ENCODE results near the gene HBM.
"Not testable (repeated sequence)": the region's sequence is repeated elsewhere in the genome, so short reads cannot be mapped to it uniquely, and the experiment has no call there.

Gene HBM

DNA sequence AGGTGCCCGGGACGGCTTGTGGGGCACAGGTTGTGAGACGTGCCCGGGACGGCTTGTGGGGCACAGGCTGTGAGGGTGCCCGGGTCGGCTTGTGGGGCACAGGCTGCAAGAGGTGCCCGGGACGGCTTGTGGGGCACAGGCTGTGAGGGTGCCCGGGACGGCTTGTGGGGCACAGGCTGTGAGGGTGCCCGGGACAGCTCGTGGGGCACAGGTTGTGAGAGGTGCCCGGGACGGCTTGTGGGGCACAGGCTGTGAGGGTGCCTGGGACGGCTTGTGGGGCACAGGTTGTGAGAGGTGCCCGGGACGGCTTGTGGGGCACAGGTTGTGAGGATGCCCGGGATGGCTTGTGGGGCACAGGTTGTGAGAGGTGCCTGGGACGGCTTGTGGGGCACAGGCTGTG is 5.5 kb upstream of the HBM start:
- DNase-seq, result not testable (repeated sequence)

DNA sequence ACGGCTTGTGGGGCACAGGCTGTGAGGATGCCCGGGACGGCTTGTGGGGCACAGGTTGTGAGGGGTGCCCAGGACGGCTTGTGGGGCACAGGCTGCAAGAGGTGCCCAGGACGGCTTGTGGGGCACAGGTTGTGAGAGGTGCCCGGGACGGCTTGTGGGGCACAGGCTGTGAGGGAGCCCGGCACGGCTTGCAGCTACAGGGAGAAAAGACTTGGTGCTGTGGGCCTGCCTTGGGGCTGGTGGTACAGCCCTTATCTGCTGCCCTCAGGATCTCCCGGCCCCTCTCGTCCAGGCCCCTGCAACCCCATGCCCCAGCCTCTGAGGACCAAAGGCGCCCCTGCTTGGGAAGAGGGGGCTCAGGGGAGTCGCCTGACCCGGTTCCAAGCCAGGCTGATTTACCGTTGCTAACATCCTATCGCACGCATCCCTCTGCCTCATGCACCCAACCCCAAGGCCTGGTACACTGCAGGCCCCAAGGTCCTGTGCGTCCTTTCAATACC is 5.0 kb upstream of the HBM start:
- Histone ChIP-seq H2AK5ac (ENCODE audit: low read length) (no peak overlapping the region), H3K27ac (ENCODE audit: low read depth, low read length) (no peak overlapping the region), H3K18ac (ENCODE audit: low read length) (no peak overlapping the region), H2BK120ac (ENCODE audit: insufficient read depth, low read length, poor library complexity) (no peak overlapping the region), H3K9me3 (ENCODE audit: insufficient read depth, low read depth, low read length) (peaks cover 13% of the 10 kb centered on the region), H2AFZ (ENCODE audit: insufficient read depth, low read length, poor library complexity) (no peak overlapping the region), H3K79me2 (ENCODE audit: control insufficient read depth, insufficient read depth, low read length, poor library complexity) (no peaks in the 10 kb centered on the region), H3K4me2 (ENCODE audit: low read length) (no peak overlapping the region), H4K12ac (ENCODE audit: low read depth, low read length) (no peak overlapping the region), H3K23ac (ENCODE audit: low read length) (no peak overlapping the region), H4K91ac (ENCODE audit: low read depth, low read length) (no peak overlapping the region), H3K36me3 (ENCODE audit: control insufficient read depth in 1 of 2, insufficient read depth in 2 of 2, low read length in 2 of 2) (no peaks in the 10 kb centered on the region), H2BK5ac (ENCODE audit: low read depth, low read length, poor library complexity) (no peak overlapping the region), H3K4ac (ENCODE audit: low read depth, low read length) (no peak overlapping the region), H3K4me1 (ENCODE audit: control insufficient read depth in 1 of 2, insufficient read depth in 2 of 2, low read length in 2 of 2) (no peaks in the 10 kb centered on the region), H3K14ac (ENCODE audit: low read length) (no peak overlapping the region), H4K8ac (ENCODE audit: low read depth, low read length) (no peak overlapping the region), H2BK12ac (ENCODE audit: low read length) (no peak overlapping the region), H3K79me1 (ENCODE audit: low read length) (no peaks in the 10 kb centered on the region), H3K4me3 (ENCODE audit: low read depth, low read length) (no peak overlapping the region), H3K9ac (ENCODE audit: low read length) (no peak overlapping the region), H3K27me3 (ENCODE audit: insufficient read depth, low read length) (peaks cover 25% of the 10 kb centered on the region)
- no CpG with 5 or more reads among the region's 18 CpGs for WGBS (ENCODE audit: extremely low coverage, insufficient coverage, insufficient read length)
- no peak for DNase-seq

More for the DNA sequence above, 5.5 kb upstream of the HBM start:
- not testable (repeated sequence) for H2BK12ac ChIP-seq (ENCODE audit: low read length); H2AFZ ChIP-seq (ENCODE audit: insufficient read depth, low read length, poor library complexity); H3K23ac ChIP-seq (ENCODE audit: low read length); H3K36me3 ChIP-seq (ENCODE audit: control insufficient read depth in 1 of 2, insufficient read depth in 2 of 2, low read length in 2 of 2); H3K4me1 ChIP-seq (ENCODE audit: control insufficient read depth in 1 of 2, insufficient read depth in 2 of 2, low read length in 2 of 2); H2AK5ac ChIP-seq (ENCODE audit: low read length); H4K91ac ChIP-seq (ENCODE audit: low read depth, low read length); H2BK120ac ChIP-seq (ENCODE audit: insufficient read depth, low read length, poor library complexity); H3K4me3 ChIP-seq (ENCODE audit: low read depth, low read length); H3K79me1 ChIP-seq (ENCODE audit: low read length); H3K4me2 ChIP-seq (ENCODE audit: low read length); H3K4ac ChIP-seq (ENCODE audit: low read depth, low read length); H2BK5ac ChIP-seq (ENCODE audit: low read depth, low read length, poor library complexity); H3K27ac ChIP-seq (ENCODE audit: low read depth, low read length); H3K14ac ChIP-seq (ENCODE audit: low read length); H4K12ac ChIP-seq (ENCODE audit: low read depth, low read length); H3K9ac ChIP-seq (ENCODE audit: low read length); H4K8ac ChIP-seq (ENCODE audit: low read depth, low read length); H3K18ac ChIP-seq (ENCODE audit: low read length); H3K79me2 ChIP-seq (ENCODE audit: control insufficient read depth, insufficient read depth, low read length, poor library complexity)
- Histone ChIP-seq H3K9me3 (ENCODE audit: insufficient read depth, low read depth, low read length) (peaks cover 13% of the 10 kb centered on the region), H3K27me3 (ENCODE audit: insufficient read depth, low read length) (peaks cover 23% of the 10 kb centered on the region)
- WGBS (ENCODE audit: extremely low coverage, insufficient coverage, insufficient read length), result no CpG with 5 or more reads among the region's 20 CpGs

DNA sequence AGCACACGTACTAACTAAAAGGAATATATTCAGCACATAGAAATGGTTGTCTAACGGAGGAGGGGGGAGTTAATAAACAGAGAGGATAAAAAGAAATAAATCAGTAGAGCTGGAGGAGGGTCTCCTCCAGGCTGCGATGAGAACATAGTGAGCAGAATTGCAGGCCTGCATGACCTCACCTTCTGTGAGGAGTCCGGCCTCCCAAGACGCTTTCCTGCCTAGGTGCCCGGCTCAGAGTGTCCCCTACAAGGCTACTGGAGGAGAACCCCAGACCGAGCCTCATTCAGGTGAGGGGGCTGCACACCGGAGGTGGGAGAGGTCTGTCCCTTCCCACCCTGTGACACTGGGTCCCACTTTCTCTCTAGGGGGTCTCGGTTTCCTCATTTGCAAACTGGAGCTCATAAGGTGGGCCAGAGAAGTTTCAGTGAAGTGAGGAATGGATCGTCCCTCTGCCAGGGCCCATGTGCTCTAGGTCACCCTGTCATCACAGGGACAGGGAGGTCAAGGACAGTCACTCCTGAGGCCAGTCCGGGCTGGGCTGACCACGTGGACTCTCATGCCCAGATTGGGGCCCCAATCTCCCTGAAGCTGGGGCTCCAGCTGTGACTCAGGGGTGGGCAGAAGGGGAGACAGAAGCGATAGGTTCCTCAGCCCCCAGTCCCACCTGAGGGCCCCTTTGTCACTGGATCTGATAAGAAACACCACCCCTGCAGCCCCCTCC is 3.3 kb upstream of the HBM start:
- Histone ChIP-seq H3K9ac (ENCODE audit: low read length) (no peak overlapping the region), H2BK5ac (ENCODE audit: low read depth, low read length, poor library complexity) (no peak overlapping the region), H4K12ac (ENCODE audit: low read depth, low read length) (no peak overlapping the region), H3K9me3 (ENCODE audit: insufficient read depth, low read depth, low read length) (peaks cover 9% of the 10 kb centered on the region), H4K91ac (ENCODE audit: low read depth, low read length) (no peak overlapping the region), H3K27me3 (ENCODE audit: insufficient read depth, low read length) (peaks cover 32% of the 10 kb centered on the region), H3K18ac (ENCODE audit: low read length) (no peak overlapping the region), H2AFZ (ENCODE audit: insufficient read depth, low read length, poor library complexity) (no peak overlapping the region), H3K4me3 (ENCODE audit: low read depth, low read length) (no peak overlapping the region), H3K4me2 (ENCODE audit: low read length) (no peak overlapping the region), H2BK12ac (ENCODE audit: low read length) (no peak overlapping the region), H3K79me1 (ENCODE audit: low read length) (no peaks in the 10 kb centered on the region), H3K4ac (ENCODE audit: low read depth, low read length) (no peak overlapping the region), H3K27ac (ENCODE audit: low read depth, low read length) (no peak overlapping the region), H3K79me2 (ENCODE audit: control insufficient read depth, insufficient read depth, low read length, poor library complexity) (no peaks in the 10 kb centered on the region), H4K8ac (ENCODE audit: low read depth, low read length) (no peak overlapping the region), H3K4me1 (ENCODE audit: control insufficient read depth in 1 of 2, insufficient read depth in 2 of 2, low read length in 2 of 2) (no peaks in the 10 kb centered on the region), H2BK120ac (ENCODE audit: insufficient read depth, low read length, poor library complexity) (no peak overlapping the region), H3K14ac (ENCODE audit: low read length) (no peak overlapping the region), H3K23ac (ENCODE audit: low read length) (no peak overlapping the region), H3K36me3 (ENCODE audit: control insufficient read depth in 1 of 2, insufficient read depth in 2 of 2, low read length in 2 of 2) (no peaks in the 10 kb centered on the region), H2AK5ac (ENCODE audit: low read length) (no peak overlapping the region)
- no CpG with 5 or more reads among the region's 13 CpGs for WGBS (ENCODE audit: extremely low coverage, insufficient coverage, insufficient read length)
- DNase-seq, result no peak

DNA sequence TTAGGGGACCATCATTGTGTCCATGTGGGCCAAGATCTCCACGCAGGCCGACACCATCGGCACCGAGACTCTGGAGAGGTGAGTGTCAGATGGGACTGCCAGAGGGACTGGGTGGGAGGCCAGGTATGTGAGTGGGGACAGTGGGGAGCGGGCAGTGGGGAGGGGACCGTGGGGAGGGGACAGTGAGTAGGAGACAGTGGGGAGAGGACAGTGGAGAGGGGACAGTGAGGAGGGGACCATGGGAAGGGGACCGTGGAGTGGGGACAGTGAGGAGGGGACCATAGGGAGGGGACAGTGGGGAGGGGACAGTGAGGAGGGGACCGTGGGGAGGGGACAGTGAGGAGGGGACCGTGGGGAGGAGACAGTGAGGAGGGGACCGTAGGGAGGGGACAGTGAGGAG is 2.6 kb upstream of the HBM start:
- H3K14ac ChIP-seq (ENCODE audit: low read length), result not testable (repeated sequence)

More for the DNA sequence above, 2.6 kb upstream of the HBM start:
- H3K79me2 ChIP-seq (ENCODE audit: control insufficient read depth, insufficient read depth, low read length, poor library complexity); H4K91ac ChIP-seq (ENCODE audit: low read depth, low read length); H2BK12ac ChIP-seq (ENCODE audit: low read length); H3K27ac ChIP-seq (ENCODE audit: low read depth, low read length); H2BK120ac ChIP-seq (ENCODE audit: insufficient read depth, low read length, poor library complexity); H2BK5ac ChIP-seq (ENCODE audit: low read depth, low read length, poor library complexity); H3K4me1 ChIP-seq (ENCODE audit: control insufficient read depth in 1 of 2, insufficient read depth in 2 of 2, low read length in 2 of 2); H4K8ac ChIP-seq (ENCODE audit: low read depth, low read length); DNase-seq; H3K4ac ChIP-seq (ENCODE audit: low read depth, low read length); H3K4me3 ChIP-seq (ENCODE audit: low read depth, low read length); H3K36me3 ChIP-seq (ENCODE audit: control insufficient read depth in 1 of 2, insufficient read depth in 2 of 2, low read length in 2 of 2); H2AK5ac ChIP-seq (ENCODE audit: low read length); H2AFZ ChIP-seq (ENCODE audit: insufficient read depth, low read length, poor library complexity); H3K4me2 ChIP-seq (ENCODE audit: low read length); H3K23ac ChIP-seq (ENCODE audit: low read length); H3K79me1 ChIP-seq (ENCODE audit: low read length); H3K9ac ChIP-seq (ENCODE audit: low read length); H4K12ac ChIP-seq (ENCODE audit: low read depth, low read length); H3K9me3 ChIP-seq (ENCODE audit: insufficient read depth, low read depth, low read length); H3K18ac ChIP-seq (ENCODE audit: low read length): not testable (repeated sequence)
- no CpG with 5 or more reads among the region's 10 CpGs for WGBS (ENCODE audit: extremely low coverage, insufficient coverage, insufficient read length)
- peaks cover 37% of the 10 kb centered on the region for H3K27me3 ChIP-seq (ENCODE audit: insufficient read depth, low read length)

All from trophoblast cell (in vitro differentiated cells and primary cell).